GM21786 (cell line): ENCODE results near the gene CCDC171.

ENCODE experiments used
- ATAC-seq: cut with Tn5 transposase; IDR thresholded peaks from one replicate; pipeline ENCODE4 v1.9.1; 2021; ENCODE audit not compliant: unreplicated experiment

The CCDC171 gene

GRCh38 chr9:15856591-15856990 is 303.7 kb downstream of the CCDC171 start:
- ATAC-seq = no peak

GRCh38 chr9:15867334-15867733 is 314.5 kb downstream of the CCDC171 start:
- peak; percentile 56 for ATAC-seq

DNA sequence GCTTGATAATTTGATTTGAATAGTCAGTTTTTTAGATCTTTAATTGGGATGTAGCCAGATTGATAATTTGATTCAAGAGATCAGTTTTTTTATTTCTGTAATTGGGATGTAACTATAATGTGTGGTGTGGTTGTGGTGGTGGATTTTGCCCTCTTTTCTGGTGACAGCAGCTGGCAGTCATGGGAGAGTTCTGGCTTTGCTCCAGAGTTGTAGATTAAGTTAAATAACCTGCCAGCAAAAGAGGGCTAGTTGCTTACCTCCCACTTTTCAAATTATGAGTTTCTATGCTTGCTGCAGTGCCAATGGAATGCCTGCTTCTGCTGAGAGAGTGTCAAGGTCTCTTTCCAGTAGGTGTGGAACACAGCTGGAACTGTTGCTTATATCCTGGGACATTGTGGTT is 315.1 kb downstream of the CCDC171 start:
- ATAC-seq = no peak

- ATAC-seq = peak; percentile 62
Observed at GRCh38 chr9:15873573-15874177, 320.8 kb downstream of the CCDC171 start.

DNA sequence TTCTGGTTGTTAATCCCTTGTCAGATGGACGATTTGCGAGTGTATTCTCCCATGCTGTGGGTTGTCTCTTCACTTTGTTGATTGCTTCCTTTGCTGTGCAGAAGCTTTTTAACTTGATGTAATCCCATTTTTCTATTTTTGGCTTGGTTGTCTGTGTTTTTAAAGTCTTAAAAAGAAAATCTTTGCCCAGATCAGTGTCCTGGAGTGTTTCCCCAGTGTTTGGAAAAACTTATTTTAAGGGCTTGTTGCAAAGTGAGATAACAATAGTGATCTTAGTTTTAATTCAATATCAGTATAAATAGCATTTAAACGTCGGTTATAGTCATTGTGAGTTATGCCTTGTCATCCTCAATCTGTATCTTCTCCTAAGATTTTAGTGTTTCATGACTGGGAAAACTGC is 329.5 kb downstream of the CCDC171 start:
- ATAC-seq = no peak

DNA sequence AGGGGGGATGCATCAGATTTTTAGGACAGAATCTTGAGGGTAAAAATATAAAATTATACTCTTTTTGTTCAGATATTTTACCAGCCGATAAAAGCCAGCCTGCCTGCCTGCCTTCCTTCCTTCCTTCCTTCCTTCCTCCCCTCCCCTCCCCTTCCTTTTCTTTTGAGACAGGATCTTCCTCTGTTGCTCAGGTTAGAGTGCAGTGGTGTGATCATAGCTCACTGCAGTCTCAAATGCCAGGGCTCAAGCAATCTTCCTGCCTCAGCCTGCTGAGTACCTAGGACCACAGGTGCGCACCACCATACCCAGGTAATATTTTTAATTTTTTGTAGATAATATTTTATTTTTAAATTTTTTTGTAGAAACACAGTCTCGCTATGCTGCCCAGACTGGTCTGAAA is 330.0 kb downstream of the CCDC171 start:
- ATAC-seq = no peak

GRCh38 chr9:15885464-15885863 is 332.6 kb downstream of the CCDC171 start:
- no peak for ATAC-seq

- ATAC-seq = no peak
Observed at GRCh38 chr9:15889555-15889954, 336.7 kb downstream of the CCDC171 start.

GRCh38 chr9:15901572-15901971 is 348.7 kb downstream of the CCDC171 start:
- no peak for ATAC-seq

GRCh38 chr9:15909297-15909696 is 356.5 kb downstream of the CCDC171 start:
- no peak for ATAC-seq

GRCh38 chr9:15915711-15916110 is 362.9 kb downstream of the CCDC171 start:
- ATAC-seq = no peak

DNA sequence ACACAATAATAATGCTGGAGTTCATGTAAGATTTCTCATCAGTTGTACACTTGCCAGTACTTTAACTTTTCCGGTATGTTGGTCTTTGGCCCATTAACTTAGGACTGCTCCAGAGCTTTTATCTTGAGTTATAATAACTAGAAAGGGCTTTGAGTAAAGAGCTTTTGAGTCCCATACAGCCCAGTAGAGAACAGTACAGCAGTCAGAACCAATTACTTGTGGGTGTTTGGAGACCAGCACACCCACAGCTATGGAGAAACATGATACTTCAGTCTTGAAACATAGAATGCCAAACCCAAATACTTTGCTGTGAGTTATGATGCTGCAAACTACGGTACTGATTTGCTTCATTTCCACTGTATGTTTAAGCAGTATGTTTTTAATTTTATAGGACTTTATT is 374.3 kb downstream of the CCDC171 start:
- ATAC-seq = no peak

- no peak for ATAC-seq
Observed at GRCh38 chr9:15935661-15936305, 382.9 kb downstream of the CCDC171 start.

DNA sequence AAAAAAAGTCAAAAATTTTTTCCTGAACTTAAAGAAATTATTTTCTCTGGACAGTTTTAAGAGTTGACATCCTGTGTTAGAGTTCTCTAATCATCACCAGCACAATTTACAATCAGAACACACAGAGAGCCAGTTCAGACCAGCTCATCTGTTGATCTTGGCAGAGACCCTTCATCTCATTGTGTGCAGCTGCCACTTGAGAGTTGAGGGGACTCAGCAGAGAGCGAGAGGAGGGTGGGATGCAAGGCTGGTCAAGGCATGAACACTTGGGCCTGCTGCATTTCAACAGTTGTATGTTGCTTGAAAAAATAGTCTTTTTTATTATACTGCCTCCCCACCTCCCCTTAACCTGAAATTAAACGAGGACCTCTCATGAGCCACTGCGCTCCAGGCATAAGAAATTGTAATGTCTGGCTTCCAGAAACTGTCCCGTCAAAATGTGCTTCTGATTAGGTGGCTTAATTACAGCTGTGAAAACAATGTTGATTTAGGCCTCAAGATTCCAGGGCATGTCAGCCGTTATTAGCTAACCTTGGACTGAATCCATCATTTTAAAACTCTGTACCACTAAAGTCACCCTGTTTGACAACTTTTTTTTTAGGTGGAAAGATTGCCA is 383.6 kb downstream of the CCDC171 start:
- no peak for ATAC-seq

DNA sequence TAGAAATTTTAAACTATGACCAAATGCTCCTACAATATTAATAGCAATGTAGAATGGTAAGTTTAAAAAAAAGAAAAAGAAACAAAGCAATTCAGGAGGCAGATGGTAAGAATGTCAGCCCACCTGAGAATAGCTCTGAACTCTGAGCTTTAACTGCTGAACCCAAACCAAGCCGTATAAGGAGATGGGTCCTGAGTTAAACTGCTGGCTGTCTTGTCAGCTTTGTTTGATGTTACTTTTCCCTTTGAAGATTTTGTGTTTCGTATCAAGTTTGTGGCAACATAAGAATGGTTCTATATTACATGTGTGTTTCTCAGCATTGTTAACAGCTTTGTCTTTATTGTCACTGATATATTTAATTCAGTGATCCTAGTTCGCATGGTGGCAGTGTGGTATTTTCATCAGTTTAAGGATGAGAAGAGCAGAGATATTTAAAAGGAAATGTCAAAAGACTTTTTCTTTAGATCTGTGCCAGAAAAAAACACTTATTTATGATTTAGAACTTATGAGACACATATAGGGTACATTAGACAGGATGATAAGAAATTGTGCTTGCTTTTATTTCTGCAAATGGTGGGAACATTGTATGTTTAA is 390.1 kb downstream of the CCDC171 start:
- ATAC-seq = no peak

- no peak for ATAC-seq
Observed at GRCh38 chr9:15944341-15944740, 391.5 kb downstream of the CCDC171 start.

- ATAC-seq = no peak
Observed at GRCh38 chr9:15959663-15960062, 406.8 kb downstream of the CCDC171 start.

GRCh38 chr9:15961217-15961616 is 408.4 kb downstream of the CCDC171 start:
- ATAC-seq = no peak

DNA sequence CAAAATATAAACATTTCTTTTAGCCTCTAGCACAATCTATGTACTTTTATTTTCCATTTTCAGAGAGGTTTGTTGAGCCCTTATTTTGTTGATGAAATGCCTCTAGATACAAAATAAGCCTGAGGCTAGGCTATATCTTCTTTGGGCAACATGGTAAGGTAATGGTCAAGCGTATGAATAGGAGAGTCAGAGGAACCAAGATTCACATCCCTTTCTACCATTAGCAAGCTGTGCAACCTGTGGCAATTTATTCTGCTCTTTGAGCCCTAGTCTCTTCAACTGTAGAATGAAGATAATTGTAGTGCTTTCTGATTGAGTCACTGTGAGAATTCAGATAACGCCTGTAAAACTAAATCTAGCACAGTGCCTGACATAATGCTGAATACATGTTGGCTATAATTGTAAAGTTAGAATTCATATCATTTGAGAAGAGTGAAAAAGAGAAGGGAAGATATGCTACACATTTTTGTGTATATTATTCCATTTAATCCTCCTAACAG is 412.5 kb downstream of the CCDC171 start:
- no peak for ATAC-seq

DNA sequence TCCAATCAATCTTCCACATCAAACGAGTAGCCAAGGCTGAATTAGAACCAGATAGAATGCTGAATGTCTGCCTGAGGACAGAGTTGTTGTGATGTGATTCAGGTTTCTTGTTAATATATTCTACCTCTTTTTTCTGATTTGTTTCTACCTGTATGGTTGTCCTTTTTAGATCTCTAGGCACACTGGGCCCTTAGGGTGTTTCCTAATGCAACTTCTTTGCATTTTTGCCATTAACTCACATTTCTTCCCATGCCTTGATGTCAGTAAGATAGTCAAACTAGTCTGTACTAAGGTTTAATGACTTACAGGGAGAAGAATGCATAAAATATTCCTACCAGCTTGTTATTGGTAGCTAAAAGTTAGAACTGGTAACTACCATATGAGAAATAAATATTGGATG is 413.6 kb downstream of the CCDC171 start:
- no peak for ATAC-seq

- no peak for ATAC-seq
Observed at GRCh38 chr9:15967068-15967467, 414.2 kb downstream of the CCDC171 start.

DNA sequence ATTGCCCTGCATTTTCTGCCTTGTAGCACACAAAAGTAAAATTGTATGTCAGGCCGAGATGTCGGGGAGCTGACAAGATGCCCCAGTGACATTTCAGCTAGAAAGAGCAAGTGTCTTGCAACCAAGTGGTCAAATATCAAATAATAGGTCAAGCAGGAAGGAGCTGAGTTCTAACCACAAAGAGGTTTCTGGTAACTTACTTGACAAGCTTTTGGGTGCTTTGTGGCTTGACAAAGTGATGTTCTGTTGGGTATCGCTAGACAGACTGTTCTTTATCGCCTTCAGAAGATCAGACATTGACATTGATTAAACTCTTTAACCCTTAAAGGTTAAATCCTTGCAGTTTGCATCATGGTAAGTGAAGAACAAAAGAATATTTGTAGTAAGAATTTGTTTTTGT is 419.9 kb downstream of the CCDC171 start:
- ATAC-seq = no peak
